Measurements from ENCODE around the gene PRDM11. TPM values are rescaled to one million over a fixed set of nuclear protein-coding genes. Genes with fewer than 3 reads are reported as not detected.

PRDM11 gene
- total RNA-seq, 2 donors from 2014 or later = 0.40 to 2.0 TPM

DNA sequence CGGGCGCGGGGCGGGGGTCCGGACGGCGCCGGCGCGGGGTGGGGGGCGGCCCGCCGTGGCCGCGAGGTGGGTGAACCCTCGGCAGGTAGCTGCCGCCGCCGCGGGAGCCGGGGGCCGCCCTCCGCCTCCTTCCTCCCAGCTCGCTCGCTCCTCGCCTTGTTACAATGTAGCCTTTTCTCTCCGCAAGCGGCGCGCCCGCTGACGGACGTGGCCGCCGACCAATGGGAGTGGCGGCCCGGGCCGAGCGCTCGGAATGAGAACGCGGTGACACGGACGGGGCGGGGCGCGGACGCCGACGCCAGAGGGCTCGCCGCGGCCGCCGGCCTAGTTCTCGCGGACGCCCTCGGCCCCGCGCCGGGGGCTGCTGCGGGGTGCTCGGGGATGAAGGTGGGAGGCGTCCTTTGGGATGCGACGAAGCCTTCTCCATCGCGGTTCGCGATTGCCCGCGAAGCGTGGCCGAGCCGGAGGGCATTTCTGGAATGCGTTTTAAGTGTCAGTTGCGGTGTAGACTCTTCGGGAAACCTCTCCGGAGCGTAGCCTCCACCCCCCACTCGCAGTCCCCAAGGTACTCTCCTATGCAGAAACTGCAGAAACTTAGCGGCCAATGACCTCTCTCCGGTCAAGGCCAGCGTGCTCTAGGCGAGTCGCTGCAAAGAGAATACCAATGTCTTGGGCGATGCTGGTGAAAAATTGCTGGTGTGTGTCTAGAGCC, 734 bp downstream of the PRDM11 start:
- H3K4me3 Mint-ChIP-seq = peak overlapping the region; percentile 77
- peak overlapping the region; percentile 36 for H3K27ac Mint-ChIP-seq
- H3K9me3 Mint-ChIP-seq = no peaks in the 10 kb centered on the region
- peak; percentile 99 for ATAC-seq (replicated peaks)
- H3K27me3 Mint-ChIP-seq = no peaks in the 10 kb centered on the region
- H3K4me1 Mint-ChIP-seq = no peaks in the 10 kb centered on the region
- no peaks in the 10 kb centered on the region for H3K36me3 Mint-ChIP-seq (ENCODE audit: low read depth)

DNA sequence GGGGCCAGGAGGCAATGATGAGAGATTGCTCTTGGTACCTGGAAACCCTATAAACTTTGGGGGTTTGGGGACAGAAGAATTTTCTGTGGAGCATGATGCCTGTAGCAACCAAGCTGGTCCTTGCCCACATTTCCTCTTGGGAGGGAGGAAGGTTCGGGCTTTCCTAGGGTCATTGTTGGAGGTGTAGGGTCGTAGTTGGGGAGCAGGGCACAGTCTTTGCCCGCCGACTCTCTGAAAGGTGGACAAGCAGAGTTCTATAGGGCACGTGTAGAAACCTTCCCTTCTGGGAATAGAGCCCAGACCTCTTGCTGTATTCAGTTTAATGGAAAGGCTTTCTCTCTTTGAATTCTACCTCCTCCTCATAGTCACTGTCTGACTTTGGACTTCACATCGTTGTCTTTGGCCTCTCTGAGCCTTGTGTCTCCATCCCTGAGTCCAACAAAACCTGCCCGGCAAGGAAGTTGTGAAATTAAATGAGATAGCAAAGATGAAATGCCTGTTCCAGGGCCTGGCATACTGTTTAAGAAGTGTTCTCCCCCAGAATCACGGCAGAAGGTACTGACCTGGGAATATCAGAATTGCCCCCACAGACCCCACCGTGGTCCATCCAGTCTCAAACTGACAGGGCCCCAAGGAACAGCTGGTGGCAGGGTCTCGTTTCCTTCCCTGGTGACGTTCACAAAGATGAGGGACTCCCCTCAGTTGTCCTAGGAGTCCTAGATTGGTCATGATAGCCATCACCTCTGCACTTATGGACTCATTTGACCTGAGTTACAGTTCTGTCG, 1.6 kb downstream of the PRDM11 start:
- Mint-ChIP-seq H3K4me3 (peak overlapping the region; percentile 77), H3K4me1 (peaks cover 6% of the 10 kb centered on the region), H3K27me3 (no peaks in the 10 kb centered on the region), H3K36me3 (ENCODE audit: low read depth) (no peaks in the 10 kb centered on the region), H3K27ac (peak overlapping the region; percentile 36), H3K9me3 (no peaks in the 10 kb centered on the region)
- no peak for ATAC-seq (replicated peaks)

GRCh38 chr11:45149483-45150056, 3.1 kb downstream of the PRDM11 start:
- H3K4me3 Mint-ChIP-seq = no peak overlapping the region
- no peaks in the 10 kb centered on the region for H3K36me3 Mint-ChIP-seq (ENCODE audit: low read depth)
- ATAC-seq (replicated peaks) = no peak
- no peaks in the 10 kb centered on the region for H3K27me3 Mint-ChIP-seq
- H3K4me1 Mint-ChIP-seq = peaks cover 7% of the 10 kb centered on the region
- no peak overlapping the region for H3K27ac Mint-ChIP-seq
- no peaks in the 10 kb centered on the region for H3K9me3 Mint-ChIP-seq

DNA sequence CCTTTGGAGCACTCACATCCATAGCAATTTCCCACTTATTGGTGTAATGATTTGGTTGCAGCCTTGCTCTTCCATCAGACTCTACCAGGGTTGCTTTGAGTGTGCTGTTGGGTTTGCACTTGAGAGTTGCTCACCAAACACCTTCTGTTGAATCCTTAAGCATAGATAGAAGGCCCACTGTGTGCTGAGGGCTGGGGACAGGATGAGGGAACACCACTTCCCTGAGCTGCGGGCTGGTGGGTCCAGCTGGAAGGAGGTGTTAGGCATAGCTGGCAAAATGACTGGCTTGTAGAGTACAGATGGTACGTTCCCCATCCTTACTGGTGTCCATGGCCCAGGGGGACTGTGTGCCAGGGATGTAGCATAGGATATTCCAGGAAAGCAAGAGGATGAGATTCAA, 3.9 kb downstream of the PRDM11 start:
- Mint-ChIP-seq H3K27ac (no peak overlapping the region), H3K9me3 (no peaks in the 10 kb centered on the region), H3K36me3 (ENCODE audit: low read depth) (no peaks in the 10 kb centered on the region), H3K4me1 (peaks cover 9% of the 10 kb centered on the region), H3K4me3 (no peak overlapping the region), H3K27me3 (no peaks in the 10 kb centered on the region)
- ATAC-seq (replicated peaks) = no peak

GRCh38 chr11:45150943-45151342, 4.5 kb downstream of the PRDM11 start:
- no peaks in the 10 kb centered on the region for H3K9me3 Mint-ChIP-seq
- H3K4me3 Mint-ChIP-seq = no peak overlapping the region
- H3K36me3 Mint-ChIP-seq (ENCODE audit: low read depth) = no peaks in the 10 kb centered on the region
- ATAC-seq (replicated peaks) = no peak
- H3K4me1 Mint-ChIP-seq = peaks cover 9% of the 10 kb centered on the region
- no peak overlapping the region for H3K27ac Mint-ChIP-seq
- no peaks in the 10 kb centered on the region for H3K27me3 Mint-ChIP-seq

DNA sequence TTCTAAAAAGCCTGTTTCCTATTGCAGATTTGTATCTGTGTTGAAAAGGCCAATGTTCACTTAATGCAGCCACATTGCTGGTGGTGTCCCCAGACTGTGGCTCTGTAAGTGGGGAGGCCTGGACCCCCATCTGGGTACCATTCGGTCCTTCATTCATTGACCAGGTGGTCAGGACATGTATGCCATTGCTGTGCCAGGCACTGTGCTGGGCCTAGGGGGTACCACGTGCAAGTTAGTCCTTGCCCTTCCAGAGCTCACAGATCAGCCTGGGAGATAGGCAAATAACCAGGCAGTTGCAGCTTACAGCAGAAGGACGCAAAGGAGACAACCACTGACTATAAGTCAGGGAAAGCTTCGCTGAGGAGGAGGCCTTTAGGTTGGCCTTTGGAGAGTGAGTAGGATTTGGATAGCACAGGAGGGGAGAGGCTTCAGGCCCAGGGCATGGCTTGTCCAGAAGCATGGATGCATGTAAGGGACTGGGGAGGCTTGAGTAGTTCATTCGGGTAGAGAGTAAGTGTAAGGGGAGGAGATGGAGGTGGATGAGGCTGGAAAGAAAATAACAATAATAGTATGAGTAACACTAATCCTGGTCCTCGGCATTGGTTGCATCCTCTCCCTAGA, 5.0 kb downstream of the PRDM11 start:
- Mint-ChIP-seq H3K27me3 (no peaks in the 10 kb centered on the region), H3K4me3 (no peak overlapping the region), H3K27ac (no peak overlapping the region), H3K36me3 (ENCODE audit: low read depth) (no peaks in the 10 kb centered on the region), H3K9me3 (no peaks in the 10 kb centered on the region), H3K4me1 (peaks cover 9% of the 10 kb centered on the region)
- ATAC-seq (replicated peaks) = no peak

DNA sequence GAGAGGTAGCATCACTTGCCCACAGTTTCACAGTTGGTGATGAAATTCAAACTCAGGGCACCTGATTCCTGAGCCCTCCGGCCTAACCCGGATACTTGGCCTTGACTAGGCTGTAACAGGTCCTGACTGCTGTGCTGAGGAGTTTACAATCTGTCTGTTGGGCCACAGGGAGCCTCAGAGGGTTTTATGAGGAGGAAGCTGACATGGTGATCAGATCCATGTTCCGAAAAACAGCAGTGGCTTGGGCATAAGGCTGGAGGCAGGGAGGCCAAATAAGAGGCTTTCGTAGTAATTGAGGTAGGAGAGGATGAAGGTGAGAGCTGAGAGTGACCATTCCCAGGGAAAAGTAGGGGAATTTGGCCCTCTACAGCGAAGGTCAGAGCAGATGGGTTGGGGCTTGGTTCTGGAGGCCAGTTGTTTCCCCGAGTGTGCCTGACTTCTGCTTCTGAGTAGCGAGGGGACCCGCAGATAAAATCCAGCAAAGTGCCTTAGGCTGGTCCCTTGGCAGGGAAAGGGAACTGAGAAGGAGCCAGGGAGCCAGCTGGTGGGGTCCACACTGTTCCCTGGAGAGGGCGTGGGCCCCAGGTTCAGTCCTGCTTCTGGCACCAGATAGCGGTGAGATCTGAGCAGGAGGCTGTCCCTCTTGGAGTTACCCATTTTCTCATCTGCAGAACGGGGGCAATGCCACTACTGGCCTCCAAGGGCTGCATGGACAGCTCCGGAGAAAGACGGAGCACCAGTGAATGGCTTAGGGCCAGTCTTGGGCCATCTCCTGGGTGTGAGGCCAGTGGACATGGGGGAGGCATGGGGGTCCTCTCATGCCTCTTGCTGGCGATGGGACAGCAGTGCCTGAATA, 6.5 kb downstream of the PRDM11 start:
- Mint-ChIP-seq H3K27me3 (no peaks in the 10 kb centered on the region), H3K4me3 (no peak overlapping the region), H3K36me3 (ENCODE audit: low read depth) (no peaks in the 10 kb centered on the region), H3K4me1 (peaks cover 9% of the 10 kb centered on the region), H3K27ac (no peak overlapping the region), H3K9me3 (no peaks in the 10 kb centered on the region)
- ATAC-seq (replicated peaks) = no peak

DNA sequence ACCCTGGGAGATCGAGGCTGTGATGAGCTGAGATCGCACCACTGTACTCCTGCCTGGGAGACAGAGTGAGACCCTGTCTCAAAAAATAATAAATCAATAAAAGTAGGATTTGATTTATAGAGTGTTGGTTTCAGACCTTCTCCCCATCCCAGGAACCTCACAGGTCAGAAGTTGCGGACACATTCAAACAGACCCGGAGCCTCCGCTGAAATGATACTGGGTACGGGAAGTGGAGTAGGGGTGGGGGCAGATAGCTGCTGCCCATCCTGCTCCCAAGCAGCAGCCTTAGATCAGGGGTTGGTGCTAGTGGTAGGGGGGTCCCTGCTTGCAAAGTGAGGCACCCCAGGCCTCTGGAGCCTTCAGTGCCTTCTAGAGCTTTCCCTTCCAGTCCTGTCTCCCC, 7.8 kb downstream of the PRDM11 start:
- no peaks in the 10 kb centered on the region for H3K9me3 Mint-ChIP-seq
- no peak overlapping the region for H3K4me3 Mint-ChIP-seq
- no peaks in the 10 kb centered on the region for H3K27me3 Mint-ChIP-seq
- ATAC-seq (replicated peaks) = no peak
- peak overlapping the region; percentile 33 for H3K27ac Mint-ChIP-seq
- no peaks in the 10 kb centered on the region for H3K36me3 Mint-ChIP-seq (ENCODE audit: low read depth)
- H3K4me1 Mint-ChIP-seq = peaks cover 9% of the 10 kb centered on the region

GRCh38 chr11:45155058-45155551, 8.7 kb downstream of the PRDM11 start:
- ATAC-seq (replicated peaks) = no peak
- Mint-ChIP-seq H3K4me3 (no peak overlapping the region), H3K27ac (no peak overlapping the region), H3K4me1 (peaks cover 9% of the 10 kb centered on the region), H3K9me3 (no peaks in the 10 kb centered on the region), H3K36me3 (ENCODE audit: low read depth) (no peaks in the 10 kb centered on the region), H3K27me3 (no peaks in the 10 kb centered on the region)

DNA sequence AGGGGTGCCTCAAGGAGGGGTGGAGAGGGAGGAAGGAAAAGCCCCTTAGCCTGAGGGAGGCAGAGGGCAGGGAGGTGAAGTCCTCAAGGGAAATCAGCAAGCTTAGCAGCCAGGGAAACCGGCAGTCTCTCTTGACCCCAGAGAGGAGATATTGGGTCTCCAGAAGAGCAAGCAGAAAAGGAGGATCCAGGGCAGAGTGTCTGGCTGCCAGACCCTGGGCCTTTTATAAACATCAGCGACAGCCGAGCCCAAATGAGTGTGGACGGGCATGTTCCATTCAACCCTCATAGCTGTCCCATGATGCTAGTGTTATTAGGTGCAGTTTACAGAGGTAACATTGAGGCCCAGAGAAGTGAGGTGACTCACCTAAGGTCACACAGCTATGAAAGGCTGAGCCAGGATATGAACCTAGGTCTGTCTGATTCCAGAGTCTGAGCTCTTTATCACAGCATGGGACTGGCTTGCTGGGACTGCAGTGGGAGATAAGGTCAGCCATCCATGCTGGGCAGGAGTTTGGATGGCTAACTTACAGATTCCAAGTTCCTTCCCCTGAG, 9.3 kb downstream of the PRDM11 start:
- Mint-ChIP-seq H3K27ac (no peak overlapping the region), H3K4me1 (peaks cover 9% of the 10 kb centered on the region), H3K27me3 (no peaks in the 10 kb centered on the region), H3K9me3 (no peaks in the 10 kb centered on the region), H3K4me3 (no peak overlapping the region), H3K36me3 (ENCODE audit: low read depth) (no peaks in the 10 kb centered on the region)
- ATAC-seq (replicated peaks) = no peak

DNA sequence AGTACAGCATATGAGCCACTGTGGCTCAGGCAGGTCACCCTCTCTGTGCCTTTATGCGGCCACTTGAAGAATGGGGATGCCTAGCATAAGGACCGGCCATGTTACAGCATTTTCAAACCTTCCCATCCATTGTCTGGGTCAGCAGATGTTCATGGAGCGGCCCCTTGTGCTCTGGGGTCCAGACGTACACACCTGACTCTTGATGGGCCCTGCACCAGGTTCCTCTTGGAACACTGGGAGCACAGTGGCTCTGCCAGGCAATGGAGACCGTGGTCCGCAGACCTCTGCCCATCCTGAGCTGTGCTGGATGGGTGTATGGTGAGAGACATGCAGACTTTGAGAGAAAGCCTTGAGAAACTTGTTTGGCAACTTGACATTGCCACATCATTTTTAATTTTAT, 9.8 kb downstream of the PRDM11 start:
- H3K4me3 Mint-ChIP-seq = no peak overlapping the region
- peaks cover 9% of the 10 kb centered on the region for H3K4me1 Mint-ChIP-seq
- no peaks in the 10 kb centered on the region for H3K27me3 Mint-ChIP-seq
- no peak for ATAC-seq (replicated peaks)
- no peak overlapping the region for H3K27ac Mint-ChIP-seq
- no peaks in the 10 kb centered on the region for H3K9me3 Mint-ChIP-seq
- H3K36me3 Mint-ChIP-seq (ENCODE audit: low read depth) = no peaks in the 10 kb centered on the region

DNA sequence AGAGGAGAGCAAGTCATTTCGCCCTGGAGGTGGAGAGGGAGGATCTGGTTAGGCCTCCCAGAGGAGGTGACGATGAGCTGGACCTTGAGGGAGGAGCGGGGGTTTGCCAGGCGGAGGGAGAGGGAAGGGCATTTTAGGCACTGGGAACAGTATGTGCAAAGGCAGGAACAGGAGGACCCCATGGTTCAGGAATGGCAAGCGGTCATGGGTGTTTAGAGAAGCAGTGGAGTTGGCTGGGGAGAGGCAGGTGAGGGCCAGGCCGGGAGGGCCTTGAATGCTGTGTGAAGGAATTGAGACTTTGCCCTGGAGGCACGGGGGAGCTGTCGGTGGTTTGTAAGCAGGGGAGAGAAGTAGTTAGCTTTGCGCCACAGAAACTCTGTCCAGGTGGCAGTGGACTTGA, 10.3 kb downstream of the PRDM11 start:
- Mint-ChIP-seq H3K36me3 (ENCODE audit: low read depth) (no peaks in the 10 kb centered on the region), H3K27me3 (no peaks in the 10 kb centered on the region), H3K4me1 (peaks cover 9% of the 10 kb centered on the region), H3K27ac (no peak overlapping the region), H3K9me3 (no peaks in the 10 kb centered on the region), H3K4me3 (no peak overlapping the region)
- no peak for ATAC-seq (replicated peaks)

DNA sequence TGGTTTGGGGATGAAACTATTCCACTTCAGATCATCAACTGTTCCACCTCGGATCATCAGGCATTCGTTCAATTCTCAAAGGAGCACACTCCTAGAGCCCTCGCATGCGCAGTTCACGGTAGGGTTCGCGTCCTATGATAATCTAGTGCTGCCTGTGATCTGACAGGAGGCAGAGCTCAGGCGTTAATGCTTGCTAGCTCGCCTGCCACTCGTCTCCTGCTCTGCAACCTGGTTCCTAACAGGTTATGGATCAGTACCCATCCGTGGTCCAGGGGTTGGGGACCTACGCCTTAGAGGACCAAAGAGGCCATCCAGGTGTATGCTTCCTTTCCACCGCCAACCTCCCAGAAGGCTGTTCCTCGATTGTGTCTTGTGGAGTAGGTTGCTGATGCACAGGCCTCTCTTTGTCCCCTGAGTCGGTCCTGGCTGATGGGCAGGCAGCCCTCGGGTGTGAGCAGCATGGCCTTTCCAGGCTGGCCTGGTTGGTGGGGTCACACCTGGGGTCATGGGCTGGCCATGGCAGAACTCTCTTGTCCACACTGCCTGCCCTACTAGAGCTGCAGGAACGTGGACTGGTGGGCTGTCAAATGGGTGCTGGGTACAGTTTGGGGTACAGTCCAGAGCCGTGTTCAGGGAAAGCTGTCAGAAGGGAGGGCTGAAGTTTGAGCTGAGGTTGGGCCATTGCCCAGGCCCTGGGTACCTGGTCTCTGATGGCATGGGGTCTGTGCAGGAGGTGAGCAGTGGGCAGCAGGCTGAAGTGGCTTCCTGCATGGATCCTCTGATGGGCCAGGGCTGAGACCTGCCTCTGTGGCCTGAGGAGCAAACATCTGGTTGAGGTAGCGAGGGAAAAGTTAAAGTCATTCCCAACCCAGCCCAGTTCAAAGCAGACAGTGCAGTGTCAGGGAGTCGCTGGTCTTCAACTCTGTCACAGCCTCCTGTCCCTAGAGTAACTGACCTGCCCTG, 11.1 kb downstream of the PRDM11 start:
- H3K4me3 Mint-ChIP-seq = no peak overlapping the region
- H3K9me3 Mint-ChIP-seq = no peaks in the 10 kb centered on the region
- no peaks in the 10 kb centered on the region for H3K27me3 Mint-ChIP-seq
- H3K36me3 Mint-ChIP-seq (ENCODE audit: low read depth) = no peaks in the 10 kb centered on the region
- no peak overlapping the region for H3K27ac Mint-ChIP-seq
- ATAC-seq (replicated peaks) = no peak
- peaks cover 9% of the 10 kb centered on the region for H3K4me1 Mint-ChIP-seq
